ENCODE data around the gene IFT74. TPM values are rescaled to one million over a fixed set of nuclear protein-coding genes. Genes with fewer than 3 reads are reported as not detected.

The IFT74 gene
- total RNA-seq, 4 donors from 2014 or later, result 23.0 to 40.0 (median 29.9) TPM

DNA sequence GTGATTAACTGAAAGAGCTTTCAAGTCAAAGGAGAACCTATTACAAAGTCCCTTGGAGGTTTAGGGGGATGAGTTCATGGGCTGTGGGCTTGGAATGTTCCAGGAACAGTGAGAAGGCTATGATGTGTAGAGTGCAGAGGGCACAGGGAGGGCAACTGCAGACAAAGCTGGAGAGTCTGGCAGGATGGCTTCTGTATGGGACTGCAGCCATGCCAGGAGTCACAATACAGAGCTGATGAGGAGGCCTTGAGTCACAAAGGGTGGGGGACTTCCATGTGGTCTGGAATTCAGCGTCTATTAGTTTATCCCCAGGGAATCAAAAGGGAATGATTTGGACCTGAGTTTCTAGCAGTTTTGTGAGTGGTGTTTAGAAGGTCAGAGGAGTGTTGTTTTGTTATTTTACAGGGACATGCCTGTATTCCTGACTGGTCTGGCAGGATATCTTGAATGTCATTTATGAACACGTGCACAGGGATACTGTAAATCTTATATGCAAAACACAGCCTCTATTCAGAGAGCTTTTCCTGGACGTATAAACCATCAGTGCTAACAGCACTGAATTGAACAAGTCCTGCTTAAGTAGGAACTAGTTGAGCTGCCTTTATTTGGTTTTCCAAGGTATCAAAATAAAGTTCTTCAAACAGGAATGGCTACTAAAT is 138.6 kb downstream of the IFT74 start:
- H3K36me3 ChIP-seq, result no peaks in the 10 kb centered on the region
- no peaks in the 10 kb centered on the region for H3K9me3 ChIP-seq
- DNase-seq, result no peak
- intact Hi-C loops (cut with DNase I), result no loop called here
- no peak overlapping the region for H3K27ac ChIP-seq
- no peak for TF ChIP-seq POLR2A (IDR thresholded peaks at IDR 0.05)
- TF ChIP-seq, protein P1, sequence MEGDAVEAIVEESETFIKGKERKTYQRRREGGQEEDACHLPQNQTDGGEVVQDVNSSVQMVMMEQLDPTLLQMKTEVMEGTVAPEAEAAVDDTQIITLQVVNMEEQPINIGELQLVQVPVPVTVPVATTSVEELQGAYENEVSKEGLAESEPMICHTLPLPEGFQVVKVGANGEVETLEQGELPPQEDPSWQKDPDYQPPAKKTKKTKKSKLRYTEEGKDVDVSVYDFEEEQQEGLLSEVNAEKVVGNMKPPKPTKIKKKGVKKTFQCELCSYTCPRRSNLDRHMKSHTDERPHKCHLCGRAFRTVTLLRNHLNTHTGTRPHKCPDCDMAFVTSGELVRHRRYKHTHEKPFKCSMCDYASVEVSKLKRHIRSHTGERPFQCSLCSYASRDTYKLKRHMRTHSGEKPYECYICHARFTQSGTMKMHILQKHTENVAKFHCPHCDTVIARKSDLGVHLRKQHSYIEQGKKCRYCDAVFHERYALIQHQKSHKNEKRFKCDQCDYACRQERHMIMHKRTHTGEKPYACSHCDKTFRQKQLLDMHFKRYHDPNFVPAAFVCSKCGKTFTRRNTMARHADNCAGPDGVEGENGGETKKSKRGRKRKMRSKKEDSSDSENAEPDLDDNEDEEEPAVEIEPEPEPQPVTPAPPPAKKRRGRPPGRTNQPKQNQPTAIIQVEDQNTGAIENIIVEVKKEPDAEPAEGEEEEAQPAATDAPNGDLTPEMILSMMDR (IDR thresholded peaks at IDR 0.05), result no peak
- no peaks in the 10 kb centered on the region for H3K27me3 ChIP-seq
- WGBS, 2 donors, result 40 to 51% methylated on average over 3 of the region's 3 CpGs
- no peaks in the 10 kb centered on the region for H3K4me1 ChIP-seq
- no peak overlapping the region for H3K4me3 ChIP-seq (replicated peaks in 1 of 3)

DNA sequence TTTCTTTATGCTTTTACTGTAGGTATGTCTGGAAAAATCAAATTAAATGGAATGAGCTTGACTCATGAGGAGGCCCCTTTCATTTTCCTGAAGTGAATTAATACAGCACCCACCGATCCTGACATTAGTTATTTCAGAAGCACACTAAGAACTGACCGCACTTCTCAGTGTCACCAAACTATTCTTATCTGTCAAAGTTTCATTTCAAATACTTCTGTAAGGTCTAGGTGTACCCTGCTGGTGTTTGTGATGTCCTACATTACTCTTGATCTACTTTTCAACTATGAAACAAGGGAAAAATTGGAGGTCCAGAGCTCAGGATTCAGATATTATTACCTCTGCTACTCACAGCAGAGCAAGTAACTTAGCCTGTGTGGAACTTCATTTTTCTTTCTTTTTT is 151.0 kb downstream of the IFT74 start:
- 95 to 97% methylated on average over 2 of the region's 2 CpGs for WGBS, 2 donors
- Histone ChIP-seq H3K4me1 (no peaks in the 10 kb centered on the region), H3K27ac (no peak overlapping the region), H3K27me3 (no peaks in the 10 kb centered on the region), H3K36me3 (no peaks in the 10 kb centered on the region), H3K4me3 (replicated peaks in 1 of 3) (no peak overlapping the region), H3K9me3 (no peaks in the 10 kb centered on the region)
- TF ChIP-seq, protein P1 (IDR thresholded peaks at IDR 0.05), result no peak
- TF ChIP-seq POLR2A (IDR thresholded peaks at IDR 0.05), result no peak
- intact Hi-C loops (cut with DNase I), result no loop called here
- DNase-seq, result no peak

DNA sequence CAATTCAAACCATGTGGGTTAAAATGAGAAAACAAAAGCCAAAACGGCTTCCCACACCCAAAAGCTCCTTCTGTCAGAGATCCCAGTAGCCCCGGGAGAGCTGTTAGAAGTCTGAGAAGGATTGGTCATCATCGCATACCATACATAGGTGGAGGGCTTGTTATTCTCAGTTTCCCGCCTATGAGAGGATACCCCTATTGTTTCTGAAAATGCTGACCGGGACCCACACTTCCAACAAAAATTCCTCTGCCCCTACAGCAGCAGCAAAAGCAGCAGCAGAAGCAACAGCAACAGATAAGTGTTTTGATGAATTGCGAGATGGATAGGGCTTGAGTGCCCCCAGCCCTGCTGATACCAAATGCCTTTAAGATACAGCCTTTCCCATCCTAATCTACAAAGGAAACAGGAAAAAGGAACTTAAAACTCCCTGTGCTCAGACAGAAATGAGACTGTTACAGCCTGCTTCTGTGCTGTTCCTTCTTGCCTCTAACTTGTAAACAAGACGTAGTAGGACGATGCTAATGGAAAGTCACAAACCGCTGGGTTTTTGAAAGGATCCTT is 152.8 kb downstream of the IFT74 start, which contains the start of gene TEK:
Gene TEK (plus strand): TSS at position 245 of the 561 bp plus-strand sequence. CDS start 366 bp downstream, outside the sequence.
- Histone ChIP-seq H3K27ac (peak within 1 kb of the TSS in 1 of 3 donors; percentile 49), H3K27me3 (no peaks in the 10 kb centered on the region), H3K4me1 (no peaks in the 10 kb centered on the region), H3K36me3 (no peaks in the 10 kb centered on the region), H3K4me3 (replicated peaks in 1 of 3) (no peak within 1 kb of the TSS), H3K9me3 (no peaks in the 10 kb centered on the region)
- intact Hi-C loops (cut with DNase I), result no loop called here
- no peak for DNase-seq
- TF ChIP-seq, protein P1 (IDR thresholded peaks at IDR 0.05), result no peak
- 38 to 40% methylated on average over 9 of the region's 9 CpGs for WGBS, 2 donors

DNA sequence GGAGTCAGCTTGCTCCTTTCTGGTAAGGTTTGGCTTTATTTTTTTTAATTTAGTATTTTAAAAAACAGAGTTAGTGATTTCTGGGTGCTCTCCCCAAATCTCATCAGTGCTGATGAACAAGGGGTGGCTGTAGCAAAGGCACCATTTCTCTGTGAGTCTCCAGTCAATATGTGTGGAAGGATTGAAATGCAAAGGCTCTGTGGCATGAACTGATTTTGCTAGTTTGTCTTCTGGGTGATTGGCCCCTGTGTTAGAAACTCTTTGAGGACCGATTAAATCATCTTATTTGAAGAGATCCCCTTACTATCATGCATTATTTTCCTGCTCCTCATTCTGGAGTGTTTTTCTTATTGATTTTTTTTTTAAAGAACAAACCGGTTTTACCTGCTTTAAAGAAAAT is 153.4 kb downstream of the IFT74 start:
- Histone ChIP-seq H3K4me1 (no peaks in the 10 kb centered on the region), H3K27ac (peak overlapping the region in 1 of 3 donors; percentile 49), H3K36me3 (no peaks in the 10 kb centered on the region), H3K4me3 (replicated peaks in 1 of 3) (no peak overlapping the region), H3K27me3 (no peaks in the 10 kb centered on the region), H3K9me3 (no peaks in the 10 kb centered on the region)
- intact Hi-C loops (cut with DNase I), result no loop called here
- 43 to 46% methylated on average over 2 of the region's 2 CpGs for WGBS, 2 donors
- DNase-seq, result no peak
- no peak for TF ChIP-seq POLR2A (IDR thresholded peaks at IDR 0.05)
- TF ChIP-seq, protein P1 (IDR thresholded peaks at IDR 0.05), result no peak

DNA sequence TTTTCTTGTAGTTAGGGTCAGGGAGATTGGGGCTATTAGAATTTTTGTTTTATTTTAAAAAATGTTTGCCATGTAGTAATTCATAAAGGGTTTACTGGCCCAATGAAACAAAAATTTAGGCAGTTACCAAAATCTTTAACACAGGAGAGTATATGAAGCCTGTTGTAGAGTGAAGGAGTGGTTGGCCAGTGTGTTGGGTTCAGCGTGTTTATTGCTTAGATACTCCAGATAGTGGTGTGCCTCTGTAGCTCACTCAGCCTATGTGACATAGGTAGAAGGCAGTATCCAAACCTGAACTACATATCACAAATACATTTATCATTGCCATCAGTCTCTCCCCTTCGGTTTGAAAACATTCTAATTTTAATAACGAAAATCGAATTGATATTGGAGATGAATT is 154.0 kb downstream of the IFT74 start:
- Histone ChIP-seq H3K27ac (peak overlapping the region in 1 of 3 donors; percentile 9), H3K9me3 (no peaks in the 10 kb centered on the region)
- TF ChIP-seq, protein P1 (IDR thresholded peaks at IDR 0.05), result no peak
- no peak for TF ChIP-seq POLR2A (IDR thresholded peaks at IDR 0.05)

More for the DNA sequence above, 154.0 kb downstream of the IFT74 start:
- no peak for DNase-seq
- no peaks in the 10 kb centered on the region for H3K27me3 ChIP-seq
- intact Hi-C loops (cut with DNase I), result no loop called here
- H3K4me3 ChIP-seq (replicated peaks in 1 of 3), result no peak overlapping the region
- H3K36me3 ChIP-seq, result no peaks in the 10 kb centered on the region
- H3K4me1 ChIP-seq, result no peaks in the 10 kb centered on the region
- WGBS, 2 donors, result 58 to 65% methylated on average over 4 of the region's 4 CpGs
